ENCODE measurements around the gene PLCG1. TPM values are rescaled to one million over a fixed set of nuclear protein-coding genes. Genes with fewer than 3 reads are reported as not detected.

The PLCG1 gene
- polyA plus RNA-seq, 1 donor from 2014 or later = 164 TPM

- Histone ChIP-seq H4K20me1 (ENCODE audit: insufficient read depth) (peaks cover 33% of the 10 kb centered on the region), H3K36me3 (ENCODE audit: insufficient read depth, low read length) (no peaks in the 10 kb centered on the region), H3K9ac (ENCODE audit: low read length) (no peak overlapping the region), H3K27ac (ENCODE audit: low read length) (no peak overlapping the region), H3K4me2 (ENCODE audit: low read length) (no peak overlapping the region), H3K9me2 (ENCODE audit: insufficient read depth, low read length) (no peaks in the 10 kb centered on the region), H3K79me2 (replicated peaks; ENCODE audit: insufficient read depth, low read length) (peaks cover 97% of the 10 kb centered on the region), H3F3A (ENCODE audit: insufficient read depth, low read length, poor library complexity, severe bottlenecking) (no peaks in the 10 kb centered on the region), H3K4me3 (ENCODE audit: low read length) (no peak overlapping the region), H2AFZ (ENCODE audit: low read depth, low read length) (no peak overlapping the region), H3K27me3 (ENCODE audit: insufficient read depth, low read depth, low read length) (no peaks in the 10 kb centered on the region), H3K9me3 (ENCODE audit: low read length) (no peaks in the 10 kb centered on the region)
- no peak for TF ChIP-seq EZH2 (IDR thresholded peaks at IDR 0.05; ENCODE audit: borderline replicate concordance, insufficient read depth, low read length, poor library complexity, severe bottlenecking)
- TF ChIP-seq SMC3 (conservative IDR thresholded peaks at IDR 0.05; ENCODE audit: poor library complexity) = no peak
- TF ChIP-seq REST (IDR thresholded peaks at IDR 0.05; ENCODE audit: borderline replicate concordance) = no peak
- no peak for TF ChIP-seq RAD21 (conservative IDR thresholded peaks at IDR 0.05)
- TF ChIP-seq MXI1 (conservative IDR thresholded peaks at IDR 0.05; ENCODE audit: poor library complexity, severe bottlenecking) = no peak
- no peak for TF ChIP-seq TAF1 (IDR thresholded peaks at IDR 0.05; ENCODE audit: low read depth)
- TF ChIP-seq POLR2AphosphoS5 (IDR thresholded peaks at IDR 0.05) = no peak
- TF ChIP-seq CTCF (IDR thresholded peaks at IDR 0.05; ENCODE audit: poor library complexity, severe bottlenecking) = no peak
- TF ChIP-seq EP300 (conservative IDR thresholded peaks at IDR 0.05; ENCODE audit: poor library complexity, severe bottlenecking) = no peak
Observed at GRCh38 chr20:41150664-41151063, 13.3 kb downstream of the PLCG1 start.

GRCh38 chr20:41151134-41151869, 14.0 kb downstream of the PLCG1 start:
- no peak overlapping the region for H3K4me3 ChIP-seq (ENCODE audit: low read length)
- TF ChIP-seq EP300 (conservative IDR thresholded peaks at IDR 0.05; ENCODE audit: poor library complexity, severe bottlenecking) = no peak
- TF ChIP-seq REST (IDR thresholded peaks at IDR 0.05; ENCODE audit: borderline replicate concordance) = no peak
- no peak for TF ChIP-seq TAF1 (IDR thresholded peaks at IDR 0.05; ENCODE audit: low read depth)
- no peak for TF ChIP-seq POLR2AphosphoS5 (IDR thresholded peaks at IDR 0.05)
- H3K4me2 ChIP-seq (ENCODE audit: low read length) = no peak overlapping the region
- H3K36me3 ChIP-seq (ENCODE audit: insufficient read depth, low read length) = no peaks in the 10 kb centered on the region
- peaks cover 26% of the 10 kb centered on the region for H4K20me1 ChIP-seq (ENCODE audit: insufficient read depth)
- H3F3A ChIP-seq (ENCODE audit: insufficient read depth, low read length, poor library complexity, severe bottlenecking) = no peaks in the 10 kb centered on the region
- no peak overlapping the region for H2AFZ ChIP-seq (ENCODE audit: low read depth, low read length)
- peaks cover 96% of the 10 kb centered on the region for H3K79me2 ChIP-seq (replicated peaks; ENCODE audit: insufficient read depth, low read length)
- H3K27ac ChIP-seq (ENCODE audit: low read length) = no peak overlapping the region
- H3K9me3 ChIP-seq (ENCODE audit: low read length) = no peaks in the 10 kb centered on the region
- H3K9ac ChIP-seq (ENCODE audit: low read length) = no peak overlapping the region
- no peaks in the 10 kb centered on the region for H3K9me2 ChIP-seq (ENCODE audit: insufficient read depth, low read length)
- H3K27me3 ChIP-seq (ENCODE audit: insufficient read depth, low read depth, low read length) = no peaks in the 10 kb centered on the region

Measured in neural cell (in vitro differentiated cells).